GM18951 (cell line): ENCODE measurements around the gene UBAP2.
"Not testable (repeated sequence)": the region's sequence is repeated elsewhere in the genome, so short reads cannot be mapped to it uniquely, and the experiment has no call there.

Experiments
- POLR2A ChIP-seq: IDR thresholded peaks from 4 replicates; pipeline ENCODE4 v1.6.1; 2011; ENCODE audit warnings: mild to moderate bottlenecking; ENCODE audit not compliant: insufficient read length, insufficient read depth; ENCODE audit errors: extremely low read depth
- in situ Hi-C: fragments of 300-500 bp; cut with MboI; formaldehyde crosslinking; loops from one replicate; pipeline ENCODE4 v1.12.0; 2022; ENCODE audit warnings: low sequenced_read_pairs, mixed read lengths, inconsistent platforms; ENCODE audit not compliant: unreplicated experiment

Gene UBAP2

DNA sequence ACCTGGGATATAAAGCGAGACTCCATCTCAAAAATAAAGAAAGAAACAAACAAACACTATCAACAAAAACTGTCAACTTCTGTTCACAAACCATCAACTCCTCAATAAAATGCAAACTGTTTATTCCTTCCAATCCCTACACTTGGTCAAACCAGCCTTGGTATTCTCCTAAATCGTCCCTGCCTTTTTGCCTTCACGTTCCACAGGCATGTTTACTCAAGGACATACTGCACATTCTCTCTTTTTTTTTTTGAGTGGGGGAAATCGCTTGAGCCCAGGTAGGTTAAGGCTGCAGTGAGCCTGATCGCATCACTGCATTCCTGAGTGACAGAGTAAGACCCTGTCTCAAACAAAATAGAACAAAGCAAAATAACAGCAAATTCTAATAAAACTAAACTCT, 13.0 kb downstream of the UBAP2 start:
- in situ Hi-C loops: no loop called here
- TF ChIP-seq POLR2A: no peak

GRCh38 chr9:34034698-34035065, 14.0 kb downstream of the UBAP2 start:
- in situ Hi-C loops: no loop called here
- TF ChIP-seq POLR2A: no peak

DNA sequence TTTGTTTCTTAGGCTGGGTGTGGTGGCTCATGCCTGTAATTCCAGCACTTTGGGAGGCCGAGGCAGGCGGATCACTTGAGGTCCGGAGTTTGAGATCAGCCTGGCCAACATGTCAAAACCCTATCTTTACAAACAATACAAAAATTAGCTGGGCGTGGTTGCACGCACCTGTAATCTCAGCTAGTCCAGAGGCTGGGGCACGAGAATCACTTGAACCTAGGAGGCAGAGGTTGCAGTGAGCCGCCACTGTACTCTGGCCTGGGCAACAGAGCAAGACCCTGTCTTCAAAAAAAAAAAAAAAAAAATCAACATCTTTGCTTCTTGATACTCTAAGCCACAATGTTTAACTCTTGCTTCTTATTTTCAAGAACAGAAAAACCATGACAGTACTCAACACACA, 16.1 kb downstream of the UBAP2 start:
- in situ Hi-C loops: no loop called here
- TF ChIP-seq POLR2A: no peak

DNA sequence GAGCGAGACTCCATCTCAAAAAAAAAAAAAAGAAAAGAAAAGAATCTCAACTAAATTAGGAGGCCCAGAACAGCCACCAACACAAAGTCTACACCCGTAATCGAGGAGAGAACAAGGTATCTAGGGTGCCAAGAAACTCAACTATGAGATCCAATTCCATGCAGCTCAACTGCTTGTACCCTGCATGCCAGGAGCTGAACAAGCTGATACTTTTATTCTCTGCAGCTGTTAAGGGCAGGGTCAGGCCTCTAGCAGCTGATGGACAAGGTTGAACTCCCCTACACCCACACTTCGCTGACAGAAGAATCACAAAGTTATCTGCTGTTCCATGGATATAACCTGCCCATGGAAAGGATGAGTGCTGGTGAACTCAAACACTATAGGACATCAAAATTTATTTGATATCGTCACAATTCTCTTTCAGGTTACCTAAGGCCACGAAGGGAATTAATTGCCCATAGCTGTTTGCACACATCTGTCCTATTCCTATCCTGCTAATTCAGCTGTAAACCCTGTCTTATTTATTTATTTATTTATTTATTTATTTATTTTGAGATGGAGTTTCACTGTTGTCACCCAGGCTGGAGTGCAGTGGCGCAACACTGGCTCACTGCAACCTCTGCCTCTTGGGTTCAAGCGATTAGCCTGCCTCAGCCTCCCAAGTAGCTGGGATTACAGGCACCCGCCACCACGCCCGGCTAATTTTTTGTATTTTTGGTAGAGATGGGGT, 20.7 kb downstream of the UBAP2 start:
- in situ Hi-C loops: no loop called here
- no peak for TF ChIP-seq POLR2A

DNA sequence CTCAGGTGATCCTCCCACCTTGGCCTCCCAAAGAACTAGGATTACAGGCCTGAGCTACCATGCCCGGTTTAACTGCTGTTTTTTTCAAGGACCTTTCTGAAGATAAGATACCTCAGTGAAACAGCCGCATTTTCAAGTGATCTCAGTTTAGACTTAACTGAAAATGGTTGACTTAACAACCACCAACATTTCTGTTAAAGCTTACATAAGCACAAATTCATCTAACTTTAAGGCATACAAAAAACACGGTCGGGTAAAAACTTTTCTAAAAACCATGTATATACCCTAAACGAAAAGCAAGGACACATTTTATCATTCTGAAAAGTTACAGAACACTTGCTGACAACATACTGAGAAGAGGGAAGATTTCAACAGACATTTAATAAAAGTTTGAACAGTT, 22.9 kb downstream of the UBAP2 start:
- in situ Hi-C loops: no loop called here
- no peak for TF ChIP-seq POLR2A

GRCh38 chr9:34025062-34025461, 23.6 kb downstream of the UBAP2 start:
- no peak for TF ChIP-seq POLR2A
- in situ Hi-C loops: no loop called here

DNA sequence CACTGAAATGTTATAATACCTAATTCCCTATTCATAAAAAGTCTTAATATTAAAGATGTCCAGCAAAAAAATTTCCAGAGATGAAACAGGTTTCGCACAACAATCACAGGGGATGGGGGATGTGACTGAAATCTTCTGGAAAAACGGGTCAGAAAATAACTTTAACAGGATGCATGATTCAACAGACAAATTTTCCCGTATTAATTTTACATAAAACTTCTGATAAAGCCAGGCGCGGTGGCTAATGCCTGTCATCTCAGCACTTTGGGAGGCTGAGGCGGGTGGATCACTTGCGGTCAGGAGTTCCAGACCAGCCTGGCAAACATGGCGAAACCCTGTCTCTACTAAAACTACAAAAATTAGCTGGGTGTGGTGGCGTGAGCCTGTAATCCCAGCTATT, 24.2 kb downstream of the UBAP2 start:
- in situ Hi-C loops: not testable (repeated sequence)

GRCh38 chr9:34016149-34016548, 32.5 kb downstream of the UBAP2 start:
- no peak for TF ChIP-seq POLR2A
- in situ Hi-C loops: no loop called here

DNA sequence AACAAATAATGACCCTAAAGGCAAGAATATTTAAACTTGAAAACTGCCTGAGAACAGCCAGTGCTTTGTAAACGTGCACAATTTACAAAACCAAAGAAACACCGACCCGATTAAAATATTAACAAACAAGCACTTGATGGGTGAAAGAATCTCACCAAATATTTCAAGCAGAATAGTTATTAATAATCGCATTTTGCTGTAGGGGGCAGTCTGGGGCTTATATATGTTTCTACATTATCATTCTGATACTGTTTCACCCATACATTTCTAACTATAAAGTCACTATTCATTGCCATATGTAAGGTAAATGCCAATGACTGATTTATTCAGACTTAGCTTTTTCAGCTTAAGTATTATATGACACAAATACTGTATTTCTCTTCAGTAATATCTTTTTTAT, 37.7 kb downstream of the UBAP2 start:
- TF ChIP-seq POLR2A: no peak
- in situ Hi-C loops: no loop called here

- in situ Hi-C loops: no loop called here
- no peak for TF ChIP-seq POLR2A
Measured at GRCh38 chr9:34001951-34002350, 46.7 kb downstream of the UBAP2 start.

DNA sequence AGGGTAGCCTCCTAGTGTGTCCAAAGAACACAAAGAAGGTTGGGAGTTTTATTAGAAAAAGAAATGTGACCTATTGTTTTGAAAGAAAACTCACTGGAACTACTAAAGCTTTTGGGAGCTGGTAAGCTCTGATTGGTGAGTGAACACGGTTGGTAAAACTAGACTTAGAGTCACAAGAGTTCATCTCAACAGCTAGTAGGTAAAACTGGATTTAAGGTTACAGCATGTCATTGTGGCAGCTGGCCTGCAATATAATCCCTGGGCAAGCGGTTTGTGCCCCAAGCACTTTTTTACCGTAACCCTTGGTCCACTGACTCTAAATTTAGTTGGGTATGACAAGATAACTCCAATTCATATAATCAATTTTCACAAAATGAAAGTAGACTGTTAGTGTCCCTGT, 47.4 kb downstream of the UBAP2 start:
- no peak for TF ChIP-seq POLR2A
- in situ Hi-C loops: no loop called here

DNA sequence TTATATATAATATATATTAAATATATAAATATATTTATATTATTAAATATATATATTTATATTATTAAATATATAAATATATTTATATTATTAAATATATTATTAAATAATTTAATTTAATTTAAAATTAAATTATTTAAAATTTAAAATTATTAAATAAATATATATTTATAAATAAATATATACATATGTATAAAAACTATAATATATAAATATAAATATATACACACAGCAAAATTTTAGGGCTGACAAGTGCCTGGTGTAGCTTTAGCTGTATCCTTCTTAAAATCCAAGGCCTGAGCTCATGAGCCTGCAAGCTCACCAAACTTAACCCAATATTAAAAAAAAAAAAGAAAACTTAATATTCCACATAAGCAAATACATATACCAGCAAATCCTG, 53.2 kb downstream of the UBAP2 start:
- in situ Hi-C loops: no loop called here
- no peak for TF ChIP-seq POLR2A

- TF ChIP-seq POLR2A: no peak
- in situ Hi-C loops: no loop called here
Measured at GRCh38 chr9:33993104-33993503, 55.6 kb downstream of the UBAP2 start.

DNA sequence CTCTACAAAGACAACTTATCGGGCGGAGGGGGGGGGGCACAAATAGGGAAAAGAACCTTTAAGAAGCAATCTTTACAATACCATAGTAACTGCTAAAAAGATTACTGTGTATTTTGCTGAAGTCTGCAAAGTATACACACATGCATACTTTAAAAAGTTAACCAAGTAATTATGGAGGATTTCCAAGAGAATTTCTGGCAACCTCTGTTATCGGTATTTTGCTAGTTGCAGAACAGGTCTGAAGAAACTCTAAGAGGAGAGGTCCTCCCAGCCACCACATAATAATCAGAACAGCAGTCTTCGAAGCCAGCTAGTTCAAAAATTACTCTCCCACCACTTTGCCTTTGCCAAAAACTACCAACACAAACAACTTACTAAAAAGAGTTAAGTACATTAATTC, 56.1 kb downstream of the UBAP2 start:
- in situ Hi-C loops: no loop called here
- no peak for TF ChIP-seq POLR2A
